Measurements from ENCODE around the gene TCF7L2.
A peak's percentile ranks its signal among the peaks of the same experiment; 100 is the strongest.

The TCF7L2 gene

GRCh38 chr10:113006656-113007342 lies 56.8 kb downstream of the TCF7L2 start:
- no peak for TF ChIP-seq CTCF (IDR thresholded peaks at IDR 0.05; ENCODE audit: low read depth, low read length)
- no peak for DNase-seq (ENCODE audit: low read depth in 2 of 2)
- no peak overlapping the region for H3K4me3 ChIP-seq (replicated peaks in 1 of 2; ENCODE audit: low read depth in 2 of 2, low read length in 2 of 2)

- TF ChIP-seq CTCF (IDR thresholded peaks at IDR 0.05; ENCODE audit: low read depth, low read length) = no peak
- no peak for DNase-seq (ENCODE audit: low read depth in 2 of 2)
- no peak overlapping the region for H3K4me3 ChIP-seq (replicated peaks in 1 of 2; ENCODE audit: low read depth in 2 of 2, low read length in 2 of 2)
Measured at GRCh38 chr10:113007343-113007771, 57.3 kb downstream of the TCF7L2 start.

- H3K4me3 ChIP-seq (replicated peaks in 1 of 2; ENCODE audit: low read depth in 2 of 2, low read length in 2 of 2) = no peak overlapping the region
- no peak for TF ChIP-seq CTCF (IDR thresholded peaks at IDR 0.05; ENCODE audit: low read depth, low read length)
- peak in 1 of 2 donors; percentile 38 for DNase-seq (ENCODE audit: low read depth in 2 of 2)
Measured at GRCh38 chr10:113007821-113008220, 57.8 kb downstream of the TCF7L2 start.

GRCh38 chr10:113011592-113012374 lies 61.7 kb downstream of the TCF7L2 start:
- no peak for DNase-seq (ENCODE audit: low read depth in 2 of 2)
- H3K4me3 ChIP-seq (replicated peaks in 1 of 2; ENCODE audit: low read depth in 2 of 2, low read length in 2 of 2) = no peak overlapping the region
- no peak for TF ChIP-seq CTCF (IDR thresholded peaks at IDR 0.05; ENCODE audit: low read depth, low read length)

GRCh38 chr10:113015201-113015600 lies 65.2 kb downstream of the TCF7L2 start:
- DNase-seq (ENCODE audit: low read depth in 2 of 2) = no peak
- no peak overlapping the region for H3K4me3 ChIP-seq (replicated peaks in 1 of 2; ENCODE audit: low read depth in 2 of 2, low read length in 2 of 2)
- no peak for TF ChIP-seq CTCF (IDR thresholded peaks at IDR 0.05; ENCODE audit: low read depth, low read length)

- TF ChIP-seq CTCF (IDR thresholded peaks at IDR 0.05; ENCODE audit: low read depth, low read length) = no peak
- no peak overlapping the region for H3K4me3 ChIP-seq (replicated peaks in 1 of 2; ENCODE audit: low read depth in 2 of 2, low read length in 2 of 2)
- DNase-seq (ENCODE audit: low read depth in 2 of 2) = no peak
Measured at GRCh38 chr10:113017376-113017775, 67.3 kb downstream of the TCF7L2 start.
